ENCODE results near the gene KLRC3.
"Not testable (repeated sequence)": the region's sequence is repeated elsewhere in the genome, so short reads cannot be mapped to it uniquely, and the experiment has no call there.

KLRC3 gene

GRCh38 chr12:10396176-10396575 is 24.2 kb downstream of the KLRC3 start:
- not testable (repeated sequence) for H3K36me3 ChIP-seq (ENCODE audit: control insufficient read depth, insufficient read depth, low read length); H3K9ac ChIP-seq (ENCODE audit: low read length); H3K27me3 ChIP-seq (ENCODE audit: control insufficient read depth, insufficient read depth, low read length); H3K4me3 ChIP-seq (ENCODE audit: low read length); H3K9me3 ChIP-seq (ENCODE audit: control insufficient read depth, low read length); H3K4me1 ChIP-seq (ENCODE audit: control insufficient read depth, insufficient read depth, low read length)

DNA sequence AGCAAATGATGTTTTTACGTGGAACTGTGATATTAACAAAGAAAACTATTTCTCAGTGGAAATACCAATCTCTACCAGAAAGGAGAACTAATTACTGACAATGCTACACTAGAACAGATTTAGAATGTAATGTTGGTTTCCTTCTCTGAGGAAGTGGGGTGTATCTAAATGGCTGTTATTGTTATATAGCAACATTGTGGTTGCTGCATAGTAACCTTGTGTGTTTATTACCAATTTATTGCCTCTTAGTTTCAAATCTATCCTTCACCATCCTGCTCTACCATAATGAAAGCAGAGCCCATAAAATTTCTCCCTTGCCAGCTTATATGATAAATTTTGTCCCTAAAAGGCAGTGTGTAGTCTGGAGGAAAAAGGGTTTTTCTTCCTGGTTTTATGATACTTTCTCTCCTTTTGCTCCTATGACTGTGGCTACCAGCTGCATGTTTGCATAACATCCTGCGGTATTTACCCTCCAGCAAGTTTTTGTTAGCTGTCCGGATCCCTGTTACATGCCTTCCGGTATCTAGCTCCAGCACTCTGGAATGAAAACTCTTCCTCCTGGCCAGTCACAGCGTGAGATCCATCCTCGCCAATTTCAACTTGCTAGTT is 24.9 kb downstream of the KLRC3 start:
- Histone ChIP-seq H3K9ac (ENCODE audit: low read length) (no peak overlapping the region), H3K36me3 (ENCODE audit: control insufficient read depth, insufficient read depth, low read length) (no peaks in the 10 kb centered on the region), H3K27me3 (ENCODE audit: control insufficient read depth, insufficient read depth, low read length) (no peaks in the 10 kb centered on the region), H3K4me1 (ENCODE audit: control insufficient read depth, insufficient read depth, low read length) (no peaks in the 10 kb centered on the region), H3K4me3 (ENCODE audit: low read length) (no peak overlapping the region), H3K9me3 (ENCODE audit: control insufficient read depth, low read length) (no peaks in the 10 kb centered on the region)

- H3K36me3 ChIP-seq (ENCODE audit: control insufficient read depth, insufficient read depth, low read length); H3K27me3 ChIP-seq (ENCODE audit: control insufficient read depth, insufficient read depth, low read length); H3K4me1 ChIP-seq (ENCODE audit: control insufficient read depth, insufficient read depth, low read length); H3K9ac ChIP-seq (ENCODE audit: low read length); H3K4me3 ChIP-seq (ENCODE audit: low read length); H3K9me3 ChIP-seq (ENCODE audit: control insufficient read depth, low read length): not testable (repeated sequence)
Measured at GRCh38 chr12:10394531-10395152, 25.8 kb downstream of the KLRC3 start.

DNA sequence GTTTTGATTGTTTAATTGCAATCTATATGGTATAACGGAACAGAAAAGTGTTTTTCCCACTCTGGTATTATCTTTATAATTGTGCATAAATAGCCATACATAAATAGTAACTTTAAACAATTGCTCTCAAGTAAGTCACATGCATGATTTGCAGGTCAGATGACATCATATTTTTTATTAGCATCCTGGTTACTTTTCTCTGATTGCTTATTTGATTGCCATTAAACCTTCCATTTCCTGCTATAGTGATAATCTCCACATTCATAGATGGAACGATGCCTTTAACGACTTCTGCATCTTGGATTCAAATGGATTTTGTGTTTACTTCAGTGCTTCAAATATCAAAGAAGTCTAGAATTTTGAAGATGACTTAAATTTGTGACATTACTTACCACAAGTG is 27.1 kb downstream of the KLRC3 start:
- Histone ChIP-seq H3K27me3 (ENCODE audit: control insufficient read depth, insufficient read depth, low read length) (no peaks in the 10 kb centered on the region), H3K9ac (ENCODE audit: low read length) (no peak overlapping the region), H3K36me3 (ENCODE audit: control insufficient read depth, insufficient read depth, low read length) (no peaks in the 10 kb centered on the region), H3K9me3 (ENCODE audit: control insufficient read depth, low read length) (no peaks in the 10 kb centered on the region), H3K4me3 (ENCODE audit: low read length) (no peak overlapping the region), H3K4me1 (ENCODE audit: control insufficient read depth, insufficient read depth, low read length) (no peaks in the 10 kb centered on the region)

DNA sequence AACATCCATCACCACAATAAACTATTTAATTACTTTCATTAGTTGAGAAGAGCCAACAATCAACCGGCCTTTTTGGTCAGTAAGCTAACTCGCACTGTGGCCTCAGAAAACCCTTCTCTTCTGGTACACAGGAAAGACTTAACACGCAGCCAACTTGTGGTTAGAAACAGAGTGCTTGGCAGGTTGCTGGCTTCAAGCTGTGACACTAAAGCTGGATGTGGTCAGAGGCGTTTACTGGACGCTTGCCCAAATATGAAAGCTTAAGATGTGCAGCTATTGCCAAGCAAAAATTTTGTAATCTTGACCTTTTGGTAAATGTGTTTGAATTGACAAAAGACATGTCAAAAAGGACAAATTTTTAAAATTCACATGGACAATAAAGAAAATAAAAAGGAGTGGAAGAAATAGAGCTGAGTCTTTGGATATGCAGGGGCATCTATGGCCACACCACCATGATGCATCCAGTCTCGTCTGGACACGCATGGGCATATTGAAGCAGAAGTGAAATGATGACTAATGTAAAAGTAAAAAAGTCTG is 27.9 kb downstream of the KLRC3 start:
- H3K36me3 ChIP-seq (ENCODE audit: control insufficient read depth, insufficient read depth, low read length): no peaks in the 10 kb centered on the region
- H3K4me3 ChIP-seq (ENCODE audit: low read length): no peak overlapping the region
- no peak overlapping the region for H3K9ac ChIP-seq (ENCODE audit: low read length)
- H3K9me3 ChIP-seq (ENCODE audit: control insufficient read depth, low read length): no peaks in the 10 kb centered on the region
- no peaks in the 10 kb centered on the region for H3K4me1 ChIP-seq (ENCODE audit: control insufficient read depth, insufficient read depth, low read length)
- no peaks in the 10 kb centered on the region for H3K27me3 ChIP-seq (ENCODE audit: control insufficient read depth, insufficient read depth, low read length)

DNA sequence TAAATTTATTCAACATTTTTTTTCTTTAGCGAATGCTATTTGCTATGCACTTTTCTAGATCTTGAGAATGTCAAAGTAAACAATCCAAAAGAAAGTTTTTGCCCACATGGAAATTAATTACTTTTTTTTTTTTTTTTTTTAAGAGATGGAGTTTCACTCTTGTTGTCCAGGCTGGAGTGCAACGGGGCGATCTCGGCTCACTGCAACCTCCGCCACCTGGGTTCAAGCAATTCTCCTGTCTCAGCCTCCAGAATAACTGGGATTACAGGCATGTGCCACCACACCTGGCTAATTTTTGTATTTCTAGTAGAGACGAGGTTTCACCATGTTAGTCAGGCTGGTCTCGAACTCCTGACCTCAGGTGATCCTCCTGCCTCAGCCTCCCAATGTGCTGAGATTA is 29.4 kb downstream of the KLRC3 start:
- H3K27me3 ChIP-seq (ENCODE audit: control insufficient read depth, insufficient read depth, low read length); H3K4me3 ChIP-seq (ENCODE audit: low read length); H3K36me3 ChIP-seq (ENCODE audit: control insufficient read depth, insufficient read depth, low read length); H3K9ac ChIP-seq (ENCODE audit: low read length); H3K4me1 ChIP-seq (ENCODE audit: control insufficient read depth, insufficient read depth, low read length); H3K9me3 ChIP-seq (ENCODE audit: control insufficient read depth, low read length): not testable (repeated sequence)

GRCh38 chr12:10389904-10390303 is 30.5 kb downstream of the KLRC3 start, which contains the start of gene KLRK1:
TSS of gene KLRK1 (minus strand) at chr12:10390041. CDS start at chr12:10388810, 1,231 bp downstream.
- no peaks in the 10 kb centered on the region for H3K36me3 ChIP-seq (ENCODE audit: control insufficient read depth, insufficient read depth, low read length)
- no peaks in the 10 kb centered on the region for H3K4me1 ChIP-seq (ENCODE audit: control insufficient read depth, insufficient read depth, low read length)
- no peak within 1 kb of the TSS for H3K4me3 ChIP-seq (ENCODE audit: low read length)

GRCh38 chr12:10388624-10389413 is 31.6 kb downstream of the KLRC3 start:
- Histone ChIP-seq H3K4me3 (ENCODE audit: low read length) (no peak overlapping the region), H3K27me3 (ENCODE audit: control insufficient read depth, insufficient read depth, low read length) (no peaks in the 10 kb centered on the region), H3K4me1 (ENCODE audit: control insufficient read depth, insufficient read depth, low read length) (no peaks in the 10 kb centered on the region), H3K9me3 (ENCODE audit: control insufficient read depth, low read length) (no peaks in the 10 kb centered on the region), H3K9ac (ENCODE audit: low read length) (no peak overlapping the region), H3K36me3 (ENCODE audit: control insufficient read depth, insufficient read depth, low read length) (no peaks in the 10 kb centered on the region)

More at GRCh38 chr12:10389904-10390303, 30.5 kb downstream of the KLRC3 start, which contains the start of gene KLRK1:
- H3K27me3 ChIP-seq (ENCODE audit: control insufficient read depth, insufficient read depth, low read length): no peaks in the 10 kb centered on the region
- H3K9ac ChIP-seq (ENCODE audit: low read length): no peak within 1 kb of the TSS
- no peaks in the 10 kb centered on the region for H3K9me3 ChIP-seq (ENCODE audit: control insufficient read depth, low read length)

- not testable (repeated sequence) for H3K4me1 ChIP-seq (ENCODE audit: control insufficient read depth, insufficient read depth, low read length); H3K9me3 ChIP-seq (ENCODE audit: control insufficient read depth, low read length); H3K27me3 ChIP-seq (ENCODE audit: control insufficient read depth, insufficient read depth, low read length); H3K4me3 ChIP-seq (ENCODE audit: low read length); H3K36me3 ChIP-seq (ENCODE audit: control insufficient read depth, insufficient read depth, low read length); H3K9ac ChIP-seq (ENCODE audit: low read length)
Measured at GRCh38 chr12:10387498-10387897, 32.9 kb downstream of the KLRC3 start.

GRCh38 chr12:10386857-10387256 is 33.5 kb downstream of the KLRC3 start:
- H3K27me3 ChIP-seq (ENCODE audit: control insufficient read depth, insufficient read depth, low read length): no peaks in the 10 kb centered on the region
- H3K4me3 ChIP-seq (ENCODE audit: low read length): no peak overlapping the region
- H3K9ac ChIP-seq (ENCODE audit: low read length): no peak overlapping the region
- H3K4me1 ChIP-seq (ENCODE audit: control insufficient read depth, insufficient read depth, low read length): no peaks in the 10 kb centered on the region
- no peaks in the 10 kb centered on the region for H3K36me3 ChIP-seq (ENCODE audit: control insufficient read depth, insufficient read depth, low read length)
- H3K9me3 ChIP-seq (ENCODE audit: control insufficient read depth, low read length): no peaks in the 10 kb centered on the region

DNA sequence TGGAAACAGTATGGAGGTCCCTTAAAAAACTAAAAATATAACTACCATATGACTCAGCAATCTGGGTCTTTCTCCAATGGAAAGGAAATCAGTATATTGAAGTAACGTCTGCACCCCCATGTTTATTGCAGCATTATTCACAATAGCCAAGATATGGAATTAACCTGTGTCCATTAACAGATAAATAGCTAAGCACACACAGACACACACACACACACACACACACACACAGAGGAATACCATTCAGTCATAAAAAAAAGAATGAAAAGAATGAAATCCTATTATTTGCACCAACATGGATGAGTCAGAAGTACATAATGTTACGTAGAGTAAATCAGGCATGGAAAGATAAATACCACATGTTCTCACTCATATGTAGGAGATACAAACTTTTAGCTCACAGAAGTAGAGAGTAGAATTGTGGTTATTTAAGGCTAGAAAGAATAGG is 35.2 kb downstream of the KLRC3 start:
- Histone ChIP-seq H3K4me1 (ENCODE audit: control insufficient read depth, insufficient read depth, low read length) (no peaks in the 10 kb centered on the region), H3K27me3 (ENCODE audit: control insufficient read depth, insufficient read depth, low read length) (no peaks in the 10 kb centered on the region), H3K9ac (ENCODE audit: low read length) (no peak overlapping the region), H3K36me3 (ENCODE audit: control insufficient read depth, insufficient read depth, low read length) (no peaks in the 10 kb centered on the region), H3K4me3 (ENCODE audit: low read length) (no peak overlapping the region), H3K9me3 (ENCODE audit: control insufficient read depth, low read length) (no peaks in the 10 kb centered on the region)

GRCh38 chr12:10384191-10384590 is 36.2 kb downstream of the KLRC3 start:
- Histone ChIP-seq H3K9me3 (ENCODE audit: control insufficient read depth, low read length) (no peaks in the 10 kb centered on the region), H3K4me1 (ENCODE audit: control insufficient read depth, insufficient read depth, low read length) (no peaks in the 10 kb centered on the region), H3K4me3 (ENCODE audit: low read length) (no peak overlapping the region), H3K9ac (ENCODE audit: low read length) (no peak overlapping the region), H3K27me3 (ENCODE audit: control insufficient read depth, insufficient read depth, low read length) (no peaks in the 10 kb centered on the region), H3K36me3 (ENCODE audit: control insufficient read depth, insufficient read depth, low read length) (no peaks in the 10 kb centered on the region)

Measured in mucosa of stomach (tissue), 1 donor.